ENCODE measurements around the gene ACTR8. TPM values are rescaled to one million over a fixed set of nuclear protein-coding genes. Genes with fewer than 3 reads are reported as not detected.

Gene ACTR8
- total RNA-seq, 2 donors from 2014 or later = 21.8 to 33.8 TPM

DNA sequence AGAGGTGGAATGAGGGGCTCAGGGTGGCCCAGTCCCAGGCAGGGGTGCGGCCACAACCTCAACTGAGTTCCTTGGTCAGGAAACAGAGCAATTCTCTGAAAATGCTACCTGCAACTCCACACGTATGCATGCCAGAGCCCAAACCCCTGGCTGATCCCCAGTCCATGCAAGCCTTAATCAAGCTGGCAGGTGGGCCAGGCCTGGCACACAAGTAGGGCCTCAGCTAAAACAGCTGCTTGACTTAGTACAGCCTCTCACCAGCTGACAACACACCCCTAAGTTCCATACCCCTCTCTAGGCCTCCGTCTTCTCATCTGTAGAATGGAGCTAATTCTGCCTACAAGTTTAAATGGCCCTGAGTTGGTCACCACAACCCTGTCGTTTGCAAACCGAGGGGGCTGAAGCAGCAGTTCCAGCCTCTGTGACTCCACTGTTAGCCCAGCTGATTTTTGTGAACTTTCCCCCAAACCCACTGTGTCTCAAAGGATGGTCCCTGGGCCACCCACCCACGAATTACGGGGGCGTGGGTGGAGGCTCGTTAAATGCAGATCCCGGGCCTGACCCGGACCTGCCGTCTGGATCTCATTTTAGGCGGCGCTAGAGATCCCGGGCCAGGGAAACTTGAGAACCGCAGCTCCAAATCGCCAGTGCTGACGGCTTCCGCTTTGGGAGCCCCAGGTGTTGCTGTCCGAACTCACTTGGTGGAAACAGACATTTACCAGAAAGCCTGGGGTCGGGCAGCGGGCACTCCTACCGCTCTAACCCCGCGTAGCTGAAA, 36.7 kb downstream of the ACTR8 start:
- ATAC-seq (no peak), DNase-seq (ENCODE audit: low spot score in 2 of 2) (no peak)
- Mint-ChIP-seq H3K36me3 (no peaks in the 10 kb centered on the region), H3K9me3 (no peaks in the 10 kb centered on the region), H3K27ac (no peak overlapping the region)

DNA sequence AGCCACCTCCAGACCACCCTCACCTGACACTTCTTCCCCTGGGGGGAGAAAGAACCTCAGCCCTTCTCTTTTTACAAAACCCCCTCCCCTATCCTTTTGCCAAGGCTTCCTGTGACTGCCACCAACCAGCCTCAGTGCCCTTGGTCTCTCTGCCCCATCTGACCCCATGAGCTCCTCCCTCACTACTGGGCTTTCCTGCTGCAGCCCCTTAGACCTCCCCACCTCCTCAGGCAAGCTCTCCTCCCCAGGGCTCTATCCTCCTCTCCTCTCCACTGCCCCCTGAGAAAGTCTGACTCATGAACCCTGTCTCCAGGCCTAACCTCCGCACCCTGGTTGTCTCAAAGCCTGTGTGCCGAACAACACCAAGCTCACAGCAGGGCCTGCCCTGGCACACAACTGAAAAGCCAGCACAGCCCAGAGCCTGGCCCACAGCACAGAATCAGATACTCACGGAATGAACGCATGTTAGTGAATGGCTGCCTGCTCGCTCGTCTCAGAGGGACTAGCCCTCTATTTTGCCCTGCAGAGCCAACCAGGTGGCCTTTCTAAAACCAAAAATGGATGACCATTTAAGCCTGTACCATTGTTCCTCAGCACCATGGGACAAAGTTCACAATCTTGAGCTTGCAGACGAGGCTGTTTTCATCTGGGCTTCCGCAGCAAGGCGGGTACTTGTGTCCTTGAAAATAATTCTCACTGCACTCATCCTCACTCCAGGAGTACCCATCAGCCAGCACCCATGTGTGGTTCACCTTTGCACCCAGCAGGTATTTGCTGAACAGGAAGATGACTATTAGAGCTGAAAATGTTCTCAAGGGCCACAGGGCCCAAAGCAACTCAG, 37.5 kb downstream of the ACTR8 start:
- Mint-ChIP-seq H3K9me3 (no peaks in the 10 kb centered on the region), H3K36me3 (no peaks in the 10 kb centered on the region), H3K27ac (peak overlapping the region in 1 of 2 donors; percentile 27)
- DNase-seq (ENCODE audit: low spot score in 2 of 2) = no peak
- ATAC-seq = no peak

DNA sequence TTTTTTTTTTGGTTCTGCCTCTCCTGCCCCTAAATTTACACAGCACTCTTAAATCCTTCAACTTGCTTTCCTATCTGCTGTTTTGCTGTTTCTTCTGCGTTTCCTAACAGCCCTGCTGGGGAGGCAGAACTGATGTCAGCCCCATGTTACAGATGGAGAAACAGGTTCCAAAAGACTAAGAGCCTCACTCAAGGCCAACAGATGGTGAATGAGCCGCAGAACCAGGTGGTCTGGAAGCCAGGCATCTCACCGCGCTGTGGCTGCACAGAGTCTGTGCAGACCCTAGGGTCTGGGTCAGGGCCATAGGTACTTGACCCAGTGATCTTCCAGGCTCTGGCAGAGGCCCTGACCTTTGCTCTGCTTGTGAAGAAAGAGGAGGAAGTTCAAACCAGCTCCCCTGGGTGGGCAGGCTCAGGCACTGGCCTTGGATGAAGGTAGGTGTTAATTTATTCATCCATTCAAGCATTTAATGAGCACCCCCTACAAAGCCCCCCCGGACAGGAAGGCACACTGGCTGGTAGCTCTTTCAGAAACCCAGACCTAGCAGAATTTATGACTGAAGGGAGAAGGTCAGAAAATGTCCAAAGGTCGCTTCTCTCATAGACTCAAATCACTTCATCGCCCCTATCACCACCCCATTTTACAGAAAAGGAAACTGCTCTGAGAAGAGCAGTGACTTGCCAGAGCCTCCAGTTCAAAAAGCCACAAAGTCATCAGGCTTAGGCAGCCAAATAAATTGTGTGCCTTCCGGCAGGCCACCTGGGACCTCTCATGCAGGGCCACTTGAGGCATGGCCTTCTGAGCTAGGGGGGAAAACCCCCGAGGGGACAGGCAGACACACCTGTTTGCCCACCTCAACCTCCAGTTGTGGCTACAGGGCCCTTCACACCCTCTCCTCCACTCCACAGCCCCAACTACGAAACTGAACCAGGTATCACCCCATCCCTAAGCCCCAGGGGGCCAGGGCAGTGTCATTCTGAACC, 38.5 kb downstream of the ACTR8 start:
- no peaks in the 10 kb centered on the region for H3K9me3 Mint-ChIP-seq
- no peaks in the 10 kb centered on the region for H3K36me3 Mint-ChIP-seq
- ATAC-seq = no peak
- DNase-seq (ENCODE audit: low spot score in 2 of 2) = no peak
- peak overlapping the region in 1 of 2 donors; percentile 27 for H3K27ac Mint-ChIP-seq

DNA sequence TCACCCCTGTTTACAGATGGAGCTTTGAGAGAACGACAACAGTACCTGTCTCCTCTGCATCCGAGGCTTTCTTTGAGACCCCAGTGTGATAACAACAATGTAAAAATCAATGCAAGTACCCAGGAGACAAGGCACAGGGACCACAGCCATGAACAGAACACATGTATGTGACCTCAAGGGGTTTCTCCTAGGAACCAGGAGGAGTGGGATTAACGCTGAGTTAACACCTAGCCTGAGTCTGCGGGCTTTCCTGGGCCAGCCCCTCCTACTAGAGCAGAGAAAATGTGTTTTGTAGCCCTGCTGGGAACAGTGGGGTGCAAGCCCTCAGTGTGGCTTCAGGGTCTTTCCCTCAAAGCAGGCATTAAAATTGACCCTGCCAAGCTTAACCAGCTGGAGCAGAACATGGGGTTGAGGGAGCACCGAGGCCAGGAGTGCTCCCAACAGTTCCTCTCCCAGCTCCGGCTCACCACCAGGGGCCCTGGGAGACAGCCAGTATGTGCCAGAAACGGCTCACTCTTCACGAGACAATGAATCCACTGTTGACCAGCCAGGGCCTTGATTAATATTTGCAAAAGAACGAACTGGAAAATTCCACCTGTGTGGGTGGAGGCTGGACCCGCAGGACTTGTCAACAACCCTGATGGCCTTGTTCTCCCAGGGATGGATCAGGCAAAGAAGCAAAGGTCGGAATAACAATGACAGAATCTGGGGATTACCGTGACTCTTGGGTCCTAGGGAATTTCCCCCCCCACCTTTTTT, 39.3 kb downstream of the ACTR8 start:
- Mint-ChIP-seq H3K36me3 (no peaks in the 10 kb centered on the region), H3K9me3 (no peaks in the 10 kb centered on the region), H3K27ac (no peak overlapping the region)
- no peak for DNase-seq (ENCODE audit: low spot score in 2 of 2)
- ATAC-seq = no peak

DNA sequence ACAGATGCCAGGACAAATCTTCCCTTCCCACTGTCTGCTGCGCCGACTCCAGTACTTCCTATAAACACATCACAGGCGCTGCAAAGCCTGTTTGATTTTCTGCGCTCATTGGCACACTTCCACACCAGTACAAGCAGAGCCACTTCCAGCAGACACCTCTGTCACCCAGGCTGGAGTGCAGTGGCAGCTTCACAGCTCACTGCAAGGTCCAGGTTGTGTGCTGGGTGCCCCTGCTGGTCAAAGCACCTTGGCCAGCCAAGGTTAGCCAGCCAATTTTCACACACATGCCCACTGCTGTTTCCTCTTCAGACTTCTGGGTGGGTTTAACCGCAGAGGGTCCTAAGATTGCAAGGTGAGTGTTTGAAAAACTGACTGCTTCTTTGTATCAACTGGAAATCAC, 40.7 kb downstream of the ACTR8 start:
- DNase-seq (ENCODE audit: low spot score in 2 of 2) (no peak), ATAC-seq (no peak)
- Mint-ChIP-seq H3K9me3 (no peaks in the 10 kb centered on the region), H3K27ac (no peak overlapping the region), H3K36me3 (no peaks in the 10 kb centered on the region)

- no peak for ATAC-seq
- H3K9me3 Mint-ChIP-seq = no peaks in the 10 kb centered on the region
- H3K36me3 Mint-ChIP-seq = no peaks in the 10 kb centered on the region
- no peak overlapping the region for H3K27ac Mint-ChIP-seq
- no peak for DNase-seq (ENCODE audit: low spot score in 2 of 2)
Observed at GRCh38 chr3:53837331-53837730, 44.6 kb downstream of the ACTR8 start.

GRCh38 chr3:53836084-53836872, 45.7 kb downstream of the ACTR8 start:
- Mint-ChIP-seq H3K36me3 (no peaks in the 10 kb centered on the region), H3K9me3 (no peaks in the 10 kb centered on the region), H3K27ac (peak overlapping the region in 1 of 2 donors; percentile 24)
- DNase-seq (ENCODE audit: low spot score in 2 of 2) (no peak), ATAC-seq (no peak)

DNA sequence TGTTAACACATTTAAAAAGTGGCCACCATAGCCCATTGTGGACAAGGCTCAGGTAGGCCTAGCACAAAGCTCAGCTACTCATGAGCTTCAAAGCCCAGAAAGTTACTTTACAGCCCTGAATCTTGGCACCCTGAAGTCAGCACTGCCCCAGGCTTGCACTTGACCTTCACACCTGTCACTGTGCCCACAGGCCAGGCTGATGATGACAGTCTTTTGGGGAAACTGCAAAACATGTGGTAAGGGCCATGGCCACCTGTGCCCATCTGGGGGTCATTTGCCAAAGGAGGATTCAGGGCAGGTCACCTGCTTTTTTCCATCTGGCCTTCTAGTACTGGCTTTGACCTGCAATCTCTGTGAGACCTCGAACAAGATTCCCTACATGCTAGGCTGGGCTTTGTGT, 46.7 kb downstream of the ACTR8 start:
- Mint-ChIP-seq H3K9me3 (no peaks in the 10 kb centered on the region), H3K27ac (no peak overlapping the region), H3K36me3 (no peaks in the 10 kb centered on the region)
- DNase-seq (ENCODE audit: low spot score in 2 of 2) (no peak), ATAC-seq (no peak)

DNA sequence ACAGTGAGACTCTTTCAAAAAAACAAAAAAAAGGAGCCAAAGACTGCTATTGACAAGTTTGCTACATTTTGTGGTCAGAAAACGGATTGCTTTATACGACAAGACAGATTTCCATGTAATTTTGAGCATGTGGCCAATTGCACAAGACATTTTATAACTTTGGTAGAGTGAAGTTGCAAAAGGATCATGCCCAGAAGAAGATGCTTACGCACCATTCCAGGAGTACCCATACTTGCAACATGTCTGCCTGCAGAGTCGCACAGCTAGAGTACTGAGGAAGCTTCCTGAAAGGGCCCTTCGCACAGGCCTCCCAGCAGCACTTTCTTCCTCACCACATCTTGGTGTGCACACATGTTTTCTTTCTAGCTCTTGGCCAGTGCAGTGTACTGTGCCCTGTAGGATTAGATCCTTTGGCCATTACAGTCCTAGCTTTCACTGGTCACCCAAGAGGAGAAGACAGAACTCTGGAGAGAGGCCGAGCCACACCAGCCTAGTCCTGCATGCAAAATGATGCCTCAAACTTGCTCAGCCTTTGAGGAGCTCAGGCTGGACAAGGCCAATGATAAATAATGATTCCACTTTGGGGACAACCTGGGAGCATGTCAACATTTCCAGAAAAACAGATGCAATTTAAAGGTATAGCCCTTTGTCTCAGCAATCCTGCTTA, 47.4 kb downstream of the ACTR8 start:
- no peaks in the 10 kb centered on the region for H3K36me3 Mint-ChIP-seq
- no peak for ATAC-seq
- H3K9me3 Mint-ChIP-seq = no peaks in the 10 kb centered on the region
- no peak for DNase-seq (ENCODE audit: low spot score in 2 of 2)
- H3K27ac Mint-ChIP-seq = no peak overlapping the region

DNA sequence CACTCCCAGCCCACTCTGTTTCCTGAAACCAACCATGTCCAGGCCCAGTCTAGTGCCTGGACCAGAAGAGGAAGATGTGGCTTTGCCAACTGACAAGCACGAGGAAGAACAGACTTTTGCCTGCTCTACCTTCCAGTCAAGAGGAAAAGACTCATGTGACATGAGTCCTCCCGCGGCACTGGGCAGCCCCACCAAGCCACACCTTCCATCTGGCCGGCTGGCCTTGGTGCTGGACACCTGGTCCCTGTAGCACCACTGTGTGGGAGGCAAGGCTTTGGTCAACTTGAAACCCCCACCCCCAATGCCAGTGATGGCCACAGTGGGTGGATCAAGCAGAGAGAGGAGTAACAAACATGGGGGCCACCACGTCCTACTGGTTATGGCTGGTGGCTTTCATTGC, 48.3 kb downstream of the ACTR8 start:
- H3K36me3 Mint-ChIP-seq = no peaks in the 10 kb centered on the region
- ATAC-seq = no peak
- DNase-seq (ENCODE audit: low spot score in 2 of 2) = no peak
- no peak overlapping the region for H3K27ac Mint-ChIP-seq
- H3K9me3 Mint-ChIP-seq = no peaks in the 10 kb centered on the region

DNA sequence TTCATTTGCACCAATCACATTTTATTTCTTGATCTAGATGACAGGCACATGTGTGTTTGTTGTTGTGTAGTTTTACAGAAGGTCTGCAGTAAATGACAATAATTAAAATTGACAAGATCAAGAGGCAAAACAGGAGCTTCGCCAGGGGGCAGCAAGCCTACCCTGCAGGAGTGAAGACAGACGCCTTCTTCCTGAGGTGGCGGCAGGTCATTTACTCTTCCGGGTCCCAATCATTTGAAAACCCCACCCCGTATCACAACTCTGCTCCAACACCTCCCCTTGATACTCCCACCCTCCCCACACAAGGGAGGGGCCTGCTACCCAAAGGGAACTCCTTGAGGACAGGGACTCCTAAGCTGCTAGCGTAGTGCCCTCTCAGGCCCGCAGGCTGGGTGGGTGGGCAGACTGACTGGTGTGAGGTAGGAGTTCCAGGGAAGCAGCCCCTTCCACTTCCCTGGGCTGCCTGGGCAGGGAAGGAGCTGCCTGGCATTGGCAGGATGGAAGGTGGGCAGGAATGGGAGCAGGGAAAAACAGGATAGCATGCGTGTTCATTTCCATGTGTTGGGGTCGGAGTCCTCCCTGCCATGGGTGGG, 48.8 kb downstream of the ACTR8 start:
- ATAC-seq (no peak), DNase-seq (ENCODE audit: low spot score in 2 of 2) (no peak)
- Mint-ChIP-seq H3K27ac (no peak overlapping the region), H3K36me3 (no peaks in the 10 kb centered on the region), H3K9me3 (no peaks in the 10 kb centered on the region)

GRCh38 chr3:53830944-53831343, 51.0 kb downstream of the ACTR8 start:
- DNase-seq (ENCODE audit: low spot score in 2 of 2) (no peak), ATAC-seq (no peak)
- no peaks in the 10 kb centered on the region for H3K36me3 Mint-ChIP-seq
- no peak overlapping the region for H3K27ac Mint-ChIP-seq
- H3K9me3 Mint-ChIP-seq = no peaks in the 10 kb centered on the region

- no peak overlapping the region for H3K27ac Mint-ChIP-seq
- no peaks in the 10 kb centered on the region for H3K9me3 Mint-ChIP-seq
- no peaks in the 10 kb centered on the region for H3K36me3 Mint-ChIP-seq
- DNase-seq (ENCODE audit: low spot score in 2 of 2) = no peak
- no peak for ATAC-seq
Observed at GRCh38 chr3:53829605-53830004, 52.3 kb downstream of the ACTR8 start.

DNA sequence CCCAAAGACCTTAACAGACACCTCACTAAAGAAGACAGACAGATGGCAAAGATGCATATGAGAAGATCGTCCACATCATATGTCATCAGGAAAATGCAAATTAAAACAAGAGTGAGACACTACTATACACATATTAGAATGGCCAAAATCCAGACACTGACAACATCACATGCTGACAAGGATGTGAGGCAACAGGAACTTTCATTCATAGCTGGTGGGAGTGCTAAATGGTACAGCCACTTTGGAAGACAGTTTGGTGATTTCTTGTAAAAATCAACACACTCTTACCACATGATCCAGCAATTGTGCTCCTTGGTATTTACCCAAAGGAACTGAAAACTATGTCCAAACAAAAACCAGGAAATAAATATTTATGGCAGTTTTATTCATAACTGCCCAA, 53.4 kb downstream of the ACTR8 start:
- no peaks in the 10 kb centered on the region for H3K36me3 Mint-ChIP-seq
- DNase-seq (ENCODE audit: low spot score in 2 of 2) (no peak), ATAC-seq (no peak)
- no peaks in the 10 kb centered on the region for H3K9me3 Mint-ChIP-seq
- H3K27ac Mint-ChIP-seq = no peak overlapping the region

- Mint-ChIP-seq H3K27ac (no peak overlapping the region), H3K36me3 (no peaks in the 10 kb centered on the region), H3K9me3 (no peaks in the 10 kb centered on the region)
- no peak for DNase-seq (ENCODE audit: low spot score in 2 of 2)
- no peak for ATAC-seq
Observed at GRCh38 chr3:53826048-53826447, 55.9 kb downstream of the ACTR8 start.

Measured in activated naive CD4-positive, alpha-beta T cell treated with anti-CD3 and anti-CD28 coated beads, Interleukin-2, amount 50 U/mL, for 72 hours (primary cell).